GM23338 (cell line): Measurements from ENCODE around the gene ANO1. TPM values are rescaled to one million over a fixed set of nuclear protein-coding genes. Genes with fewer than 3 reads are reported as not detected.

ENCODE experiments used
- ATAC-seq: fragments of 200-7000 bp; cut with Tn5 transposase; 3 replicates; pipeline ENCODE4 v1.9.1; 2020
- DNase-seq: peaks from one replicate; pipeline ENCODE4 v3.0.0-alpha.2; 2015; ENCODE audit warnings: low spot score
- H2AFZ ChIP-seq: fragments of 200-600 bp; sonication (generic); 2 replicates; pipeline ENCODE4 v1.8.0; 2016; ENCODE audit warnings: antibody characterized with exemption, mild to moderate bottlenecking, moderate library complexity
- H3F3A ChIP-seq: fragments of 200-600 bp; sonication (generic); replicated peaks from 2 replicates; pipeline ENCODE4 v1.8.0; 2017; ENCODE audit warnings: antibody characterized with exemption, mixed run types, low read depth
- H3K27ac ChIP-seq: fragments of 200-600 bp; sonication (generic); 2 replicates; pipeline ENCODE4 v1.6.1; 2016; ENCODE audit warnings: low read depth
- H3K27me3 ChIP-seq: fragments of 200-600 bp; sonication (generic); 2 replicates; pipeline ENCODE4 v1.8.0; 2016; ENCODE audit warnings: mild to moderate bottlenecking, mixed run types, moderate library complexity; ENCODE audit not compliant: insufficient read depth
- H3K36me3 ChIP-seq: fragments of 200-600 bp; sonication (generic); 2 replicates; pipeline ENCODE4 v1.8.0; 2016; ENCODE audit warnings: mild to moderate bottlenecking; ENCODE audit not compliant: insufficient read depth
- H3K4me1 ChIP-seq: fragments of 200-600 bp; sonication (generic); 2 replicates; pipeline ENCODE4 v1.8.0; 2016; ENCODE audit warnings: mild to moderate bottlenecking, moderate library complexity; ENCODE audit not compliant: insufficient read depth
- H3K4me2 ChIP-seq: fragments of 200-600 bp; sonication (generic); 2 replicates; pipeline ENCODE4 v1.7.1; 2017; ENCODE audit warnings: mixed run types
- H3K4me3 ChIP-seq: fragments of 200-600 bp; sonication (generic); 2 replicates; pipeline ENCODE4 v1.6.1; 2016; ENCODE audit warnings: mixed run types
- H3K79me2 ChIP-seq: fragments of 200-600 bp; sonication (generic); replicated peaks from 2 replicates; pipeline ENCODE4 v1.8.0; 2017; ENCODE audit warnings: mild to moderate bottlenecking; ENCODE audit not compliant: insufficient read depth
- H3K9me2 ChIP-seq: fragments of 200-600 bp; sonication (generic); 2 replicates; pipeline ENCODE4 v1.8.0; 2017; ENCODE audit not compliant: insufficient read depth
- H4K20me1 ChIP-seq: fragments of 200-600 bp; sonication (generic); replicated peaks from 2 replicates; pipeline ENCODE4 v1.8.0; 2017; ENCODE audit warnings: mild to moderate bottlenecking; ENCODE audit not compliant: insufficient read depth
- H3K27ac Mint-ChIP-seq: 2 replicates; pipeline ENCODE4 v1.8.0; 2020; ENCODE audit warnings: inconsistent platforms, mild to moderate bottlenecking, moderate library complexity, mixed read lengths
- H3K27me3 Mint-ChIP-seq: 3 replicates; pipeline ENCODE4 v1.8.0; 2022; ENCODE audit warnings: low read depth, mild to moderate bottlenecking, moderate library complexity, mixed read lengths, inconsistent platforms; ENCODE audit not compliant: insufficient read depth, poor library complexity
- H3K36me3 Mint-ChIP-seq: 3 replicates; pipeline ENCODE4 v1.8.0; 2021; ENCODE audit warnings: low read depth, mild to moderate bottlenecking, inconsistent platforms, moderate library complexity, mixed read lengths
- H3K4me1 Mint-ChIP-seq: 3 replicates; pipeline ENCODE4 v1.8.0; 2020; ENCODE audit warnings: mild to moderate bottlenecking, inconsistent platforms, mixed read lengths
- H3K4me3 Mint-ChIP-seq: 3 replicates; pipeline ENCODE4 v1.8.0; 2021; ENCODE audit warnings: moderate library complexity, mild to moderate bottlenecking, inconsistent platforms, mixed read lengths
- H3K9me3 Mint-ChIP-seq: 3 replicates; pipeline ENCODE4 v1.8.0; 2020; ENCODE audit warnings: moderate library complexity, mild to moderate bottlenecking, inconsistent platforms, mixed read lengths
- EZH2phosphoT487 ChIP-seq: fragments of 200-600 bp; sonication (generic); IDR thresholded peaks from one replicate; pipeline ENCODE4 v1.8.1; 2018; ENCODE audit warnings: antibody characterized with exemption; ENCODE audit not compliant: unreplicated experiment
- NANOG ChIP-seq: IDR thresholded peaks from 2 replicates; pipeline ENCODE4 v1.6.1; 2016; ENCODE audit warnings: antibody characterized with exemption, borderline replicate concordance
- REST ChIP-seq: IDR thresholded peaks from one replicate; pipeline ENCODE4 v1.6.1; 2018; ENCODE audit warnings: antibody characterized with exemption; ENCODE audit not compliant: unreplicated experiment
- STAT1 ChIP-seq: IDR thresholded peaks from one replicate; pipeline ENCODE4 v1.6.1; 2016; ENCODE audit warnings: antibody characterized with exemption; ENCODE audit not compliant: unreplicated experiment
- ZNF114 ChIP-seq: fragments of 250-450 bp; sonication (Bioruptor Pico); IDR thresholded peaks from 2 replicates; pipeline ENCODE4 v1.5.0; 2020; ENCODE audit warnings: mild to moderate bottlenecking, moderate library complexity
- polyA plus RNA-seq: library from polyadenylated mRNA; unstranded; fragments of >200 nt; fragmentation: Nextera tagmentation; extraction: Ambion mirVana; gene quantifications from 2 replicates; pipeline ENCODE4 v1.2.1, GENCODE V29; 2016
- total RNA-seq: library from RNA; depleted of rRNA; stranded (reverse); fragments of >200 nt; shearing (Covaris generic); gene quantifications from 2 replicates; pipeline ENCODE4 v1.2.3, GENCODE V29; 2014
- TF ChIP-seq, protein P1 (sequence below): IDR thresholded peaks from 2 replicates; pipeline ENCODE4 v1.6.1; 2016; ENCODE audit warnings: antibody characterized with exemption
- TF ChIP-seq, protein P2 (sequence below): fragments of 250-450 bp; sonication (Bioruptor Pico); IDR thresholded peaks from 2 replicates; pipeline ENCODE4 v1.5.0; 2020; ENCODE audit warnings: mild to moderate bottlenecking, moderate library complexity

ANO1 gene
- total and polyA plus RNA-seq, 2 experiments from 2014 or later: 1.4 to 3.4 TPM

DNA sequence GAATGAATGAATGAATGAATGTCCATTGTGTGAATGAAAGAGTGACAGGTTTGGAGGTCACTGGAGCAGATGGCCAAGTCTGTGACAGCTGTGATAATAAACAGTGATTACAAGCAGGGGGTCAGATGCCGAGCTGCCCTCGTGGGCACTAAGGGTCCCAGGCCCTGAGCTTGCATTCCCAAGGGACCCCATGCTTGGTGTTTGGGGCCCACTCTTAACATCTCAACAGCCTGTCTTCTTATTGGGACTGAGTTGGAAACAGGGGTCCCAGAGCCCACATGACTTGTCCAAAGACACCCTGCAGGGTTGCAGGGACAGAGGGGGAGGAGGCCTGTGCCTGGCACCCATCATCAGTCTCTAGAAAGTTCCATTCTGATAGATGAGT, 12.0 kb upstream of the ANO1 start:
- Histone ChIP-seq H3K27me3 (no peaks in the 10 kb centered on the region), H3K4me2 (no peak overlapping the region), H3K9me2 (no peaks in the 10 kb centered on the region), H3K79me2 (no peaks in the 10 kb centered on the region), H3F3A (no peaks in the 10 kb centered on the region), H3K36me3 (no peaks in the 10 kb centered on the region), H3K4me1 (peaks cover 9% of the 10 kb centered on the region; the same call in 1 of the 2 replicates), H3K27ac (no peak overlapping the region), H2AFZ (no peak overlapping the region), H3K4me3 (no peak overlapping the region), H4K20me1 (no peaks in the 10 kb centered on the region)
- H3K9me3 Mint-ChIP-seq: no peaks in the 10 kb centered on the region; the same call in 2 of the 3 replicates
- TF ChIP-seq, protein P1, sequence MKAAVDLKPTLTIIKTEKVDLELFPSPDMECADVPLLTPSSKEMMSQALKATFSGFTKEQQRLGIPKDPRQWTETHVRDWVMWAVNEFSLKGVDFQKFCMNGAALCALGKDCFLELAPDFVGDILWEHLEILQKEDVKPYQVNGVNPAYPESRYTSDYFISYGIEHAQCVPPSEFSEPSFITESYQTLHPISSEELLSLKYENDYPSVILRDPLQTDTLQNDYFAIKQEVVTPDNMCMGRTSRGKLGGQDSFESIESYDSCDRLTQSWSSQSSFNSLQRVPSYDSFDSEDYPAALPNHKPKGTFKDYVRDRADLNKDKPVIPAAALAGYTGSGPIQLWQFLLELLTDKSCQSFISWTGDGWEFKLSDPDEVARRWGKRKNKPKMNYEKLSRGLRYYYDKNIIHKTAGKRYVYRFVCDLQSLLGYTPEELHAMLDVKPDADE: no peak
- no peak for TF ChIP-seq STAT1
- no peak for TF ChIP-seq EZH2phosphoT487
- TF ChIP-seq ZNF114 (CRISPR knock-in tag): no peak
- TF ChIP-seq REST: no peak
- TF ChIP-seq, protein P2, sequence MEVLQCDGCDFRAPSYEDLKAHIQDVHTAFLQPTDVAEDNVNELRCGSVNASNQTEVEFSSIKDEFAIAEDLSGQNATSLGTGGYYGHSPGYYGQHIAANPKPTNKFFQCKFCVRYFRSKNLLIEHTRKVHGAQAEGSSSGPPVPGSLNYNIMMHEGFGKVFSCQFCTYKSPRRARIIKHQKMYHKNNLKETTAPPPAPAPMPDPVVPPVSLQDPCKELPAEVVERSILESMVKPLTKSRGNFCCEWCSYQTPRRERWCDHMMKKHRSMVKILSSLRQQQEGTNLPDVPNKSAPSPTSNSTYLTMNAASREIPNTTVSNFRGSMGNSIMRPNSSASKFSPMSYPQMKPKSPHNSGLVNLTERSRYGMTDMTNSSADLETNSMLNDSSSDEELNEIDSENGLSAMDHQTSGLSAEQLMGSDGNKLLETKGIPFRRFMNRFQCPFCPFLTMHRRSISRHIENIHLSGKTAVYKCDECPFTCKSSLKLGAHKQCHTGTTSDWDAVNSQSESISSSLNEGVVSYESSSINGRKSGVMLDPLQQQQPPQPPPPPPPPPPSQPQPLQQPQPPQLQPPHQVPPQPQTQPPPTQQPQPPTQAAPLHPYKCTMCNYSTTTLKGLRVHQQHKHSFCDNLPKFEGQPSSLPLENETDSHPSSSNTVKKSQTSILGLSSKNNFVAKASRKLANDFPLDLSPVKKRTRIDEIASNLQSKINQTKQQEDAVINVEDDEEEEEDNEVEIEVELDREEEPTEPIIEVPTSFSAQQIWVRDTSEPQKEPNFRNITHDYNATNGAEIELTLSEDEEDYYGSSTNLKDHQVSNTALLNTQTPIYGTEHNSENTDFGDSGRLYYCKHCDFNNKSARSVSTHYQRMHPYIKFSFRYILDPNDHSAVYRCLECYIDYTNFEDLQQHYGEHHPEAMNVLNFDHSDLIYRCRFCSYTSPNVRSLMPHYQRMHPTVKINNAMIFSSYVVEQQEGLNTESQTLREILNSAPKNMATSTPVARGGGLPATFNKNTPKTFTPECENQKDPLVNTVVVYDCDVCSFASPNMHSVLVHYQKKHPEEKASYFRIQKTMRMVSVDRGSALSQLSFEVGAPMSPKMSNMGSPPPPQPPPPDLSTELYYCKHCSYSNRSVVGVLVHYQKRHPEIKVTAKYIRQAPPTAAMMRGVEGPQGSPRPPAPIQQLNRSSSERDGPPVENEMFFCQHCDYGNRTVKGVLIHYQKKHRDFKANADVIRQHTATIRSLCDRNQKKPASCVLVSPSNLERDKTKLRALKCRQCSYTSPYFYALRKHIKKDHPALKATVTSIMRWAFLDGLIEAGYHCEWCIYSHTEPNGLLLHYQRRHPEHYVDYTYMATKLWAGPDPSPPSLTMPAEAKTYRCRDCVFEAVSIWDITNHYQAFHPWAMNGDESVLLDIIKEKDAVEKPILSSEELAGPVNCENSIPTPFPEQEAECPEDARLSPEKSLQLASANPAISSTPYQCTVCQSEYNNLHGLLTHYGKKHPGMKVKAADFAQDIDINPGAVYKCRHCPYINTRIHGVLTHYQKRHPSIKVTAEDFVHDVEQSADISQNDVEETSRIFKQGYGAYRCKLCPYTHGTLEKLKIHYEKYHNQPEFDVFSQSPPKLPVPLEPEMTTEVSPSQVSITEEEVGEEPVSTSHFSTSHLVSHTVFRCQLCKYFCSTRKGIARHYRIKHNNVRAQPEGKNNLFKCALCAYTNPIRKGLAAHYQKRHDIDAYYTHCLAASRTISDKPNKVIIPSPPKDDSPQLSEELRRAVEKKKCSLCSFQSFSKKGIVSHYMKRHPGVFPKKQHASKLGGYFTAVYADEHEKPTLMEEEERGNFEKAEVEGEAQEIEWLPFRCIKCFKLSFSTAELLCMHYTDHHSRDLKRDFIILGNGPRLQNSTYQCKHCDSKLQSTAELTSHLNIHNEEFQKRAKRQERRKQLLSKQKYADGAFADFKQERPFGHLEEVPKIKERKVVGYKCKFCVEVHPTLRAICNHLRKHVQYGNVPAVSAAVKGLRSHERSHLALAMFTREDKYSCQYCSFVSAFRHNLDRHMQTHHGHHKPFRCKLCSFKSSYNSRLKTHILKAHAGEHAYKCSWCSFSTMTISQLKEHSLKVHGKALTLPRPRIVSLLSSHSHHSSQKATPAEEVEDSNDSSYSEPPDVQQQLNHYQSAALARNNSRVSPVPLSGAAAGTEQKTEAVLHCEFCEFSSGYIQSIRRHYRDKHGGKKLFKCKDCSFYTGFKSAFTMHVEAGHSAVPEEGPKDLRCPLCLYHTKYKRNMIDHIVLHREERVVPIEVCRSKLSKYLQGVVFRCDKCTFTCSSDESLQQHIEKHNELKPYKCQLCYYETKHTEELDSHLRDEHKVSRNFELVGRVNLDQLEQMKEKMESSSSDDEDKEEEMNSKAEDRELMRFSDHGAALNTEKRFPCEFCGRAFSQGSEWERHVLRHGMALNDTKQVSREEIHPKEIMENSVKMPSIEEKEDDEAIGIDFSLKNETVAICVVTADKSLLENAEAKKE (CRISPR knock-in tag): no peak
- no peak for TF ChIP-seq NANOG
- peaks cover 6% of the 10 kb centered on the region for H3K27me3 Mint-ChIP-seq
- H3K27ac Mint-ChIP-seq: no peak overlapping the region
- peaks cover 34% of the 10 kb centered on the region for H3K4me1 Mint-ChIP-seq
- ATAC-seq: no peak
- H3K4me3 Mint-ChIP-seq: no peak overlapping the region
- DNase-seq: no peak
- no peaks in the 10 kb centered on the region for H3K36me3 Mint-ChIP-seq
